ENCODE results near the gene SCAF4. TPM values are rescaled to one million over a fixed set of nuclear protein-coding genes. Genes with fewer than 3 reads are reported as not detected.

The SCAF4 gene
- total RNA-seq, 2 donors from 2014 or later: 56.5 to 66.9 TPM

- peak; percentile 16 to 31 for ATAC-seq
- H3K9me3 Mint-ChIP-seq: no peaks in the 10 kb centered on the region
- H3K27ac Mint-ChIP-seq: peak overlapping the region; percentile 62 to 81
- no peaks in the 10 kb centered on the region for H3K27me3 Mint-ChIP-seq
- H3K36me3 Mint-ChIP-seq: no peaks in the 10 kb centered on the region
- DNase-seq (ENCODE audit: low spot score): peak; percentile 63
- peaks cover 9% of the 10 kb centered on the region in 2 donors for H3K4me1 Mint-ChIP-seq (ENCODE audit: low read depth in 2 of 2)
- no peak overlapping the region for H3K4me3 Mint-ChIP-seq
Observed at GRCh38 chr21:31731056-31731856, 662 bp downstream of the SCAF4 start.

DNA sequence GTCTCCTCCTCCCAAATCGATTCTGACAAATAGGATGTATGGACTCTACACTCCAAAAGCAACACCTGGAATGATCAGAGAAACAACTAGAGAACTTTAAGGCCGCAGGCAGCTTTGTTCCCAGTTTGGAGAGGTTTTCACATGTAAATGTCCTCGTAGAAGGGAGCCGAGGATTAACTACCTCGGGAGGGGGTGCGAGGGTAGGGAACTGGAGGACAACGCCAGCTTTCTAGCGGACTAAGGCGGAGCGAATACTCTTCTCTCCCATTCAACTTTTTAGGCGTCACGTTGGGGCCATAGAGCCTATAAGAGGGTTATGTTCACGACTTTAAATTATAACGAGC is 1.2 kb downstream of the SCAF4 start:
- H3K27me3 Mint-ChIP-seq: no peaks in the 10 kb centered on the region
- H3K36me3 Mint-ChIP-seq: no peaks in the 10 kb centered on the region
- H3K27ac Mint-ChIP-seq: peak overlapping the region; percentile 62 to 81
- DNase-seq (ENCODE audit: low spot score): no peak
- peaks cover 9% of the 10 kb centered on the region in 2 donors for H3K4me1 Mint-ChIP-seq (ENCODE audit: low read depth in 2 of 2)
- no peaks in the 10 kb centered on the region for H3K9me3 Mint-ChIP-seq
- H3K4me3 Mint-ChIP-seq: no peak overlapping the region
- ATAC-seq: no peak

DNA sequence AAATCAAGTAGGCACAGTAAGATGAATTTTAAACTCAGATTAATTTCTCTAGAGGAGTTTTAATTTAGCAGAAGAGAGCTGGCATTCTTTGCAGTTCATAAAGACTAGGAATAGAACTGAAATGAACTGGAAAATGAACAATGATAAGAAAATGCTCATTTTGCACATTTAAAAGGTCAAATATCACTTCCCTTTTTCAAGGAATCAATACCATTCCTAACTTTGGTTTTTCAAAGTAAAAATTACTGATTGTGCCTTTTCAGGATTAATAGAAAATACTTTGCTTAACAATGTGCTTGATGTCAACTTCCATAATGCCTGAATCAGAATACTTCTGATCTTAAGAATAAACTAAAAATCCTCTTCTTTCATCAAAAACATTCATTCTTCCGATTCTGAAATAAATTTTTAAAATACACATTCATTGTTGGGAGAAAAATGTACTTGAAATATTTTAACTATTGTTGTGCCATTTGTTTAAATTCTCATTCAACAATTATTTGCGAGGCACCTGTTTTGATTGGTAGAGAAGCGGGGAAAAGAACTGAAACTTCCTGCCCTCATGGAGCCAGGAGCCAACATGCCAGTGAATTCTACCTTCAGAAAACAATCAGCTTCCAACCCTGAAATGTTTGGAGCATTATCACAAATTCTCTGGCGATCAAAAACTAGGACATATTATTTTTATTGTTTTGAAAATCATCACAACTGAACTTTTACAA is 2.1 kb downstream of the SCAF4 start:
- Mint-ChIP-seq H3K27me3 (no peaks in the 10 kb centered on the region), H3K27ac (peak overlapping the region in 1 of 2 donors; percentile 62), H3K9me3 (no peaks in the 10 kb centered on the region), H3K36me3 (no peaks in the 10 kb centered on the region), H3K4me1 (ENCODE audit: low read depth in 2 of 2) (peaks cover 15 to 18% of the 10 kb centered on the region in 2 donors), H3K4me3 (no peak overlapping the region)
- ATAC-seq (no peak), DNase-seq (ENCODE audit: low spot score) (no peak)

DNA sequence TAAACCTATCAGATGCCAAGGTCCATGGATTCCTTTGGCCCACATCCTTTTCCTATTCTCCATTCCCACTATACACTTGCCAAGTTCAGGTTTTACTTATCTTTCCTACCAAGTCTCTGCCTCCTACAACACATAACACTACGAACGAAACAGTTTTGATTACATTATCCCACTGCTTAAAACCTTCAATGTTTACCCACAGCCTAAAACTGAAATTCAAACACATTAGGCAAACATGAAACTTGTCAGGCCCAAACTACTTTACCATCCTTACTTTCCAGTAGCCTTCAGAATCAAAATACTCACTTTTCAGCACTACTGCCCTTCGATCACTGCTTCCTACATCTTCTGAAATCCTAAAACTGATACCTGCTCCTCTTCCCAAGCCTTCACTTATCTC is 3.0 kb downstream of the SCAF4 start:
- peaks cover 23 to 26% of the 10 kb centered on the region in 2 donors for H3K4me1 Mint-ChIP-seq (ENCODE audit: low read depth in 2 of 2)
- ATAC-seq: no peak
- H3K9me3 Mint-ChIP-seq: no peaks in the 10 kb centered on the region
- no peak overlapping the region for H3K27ac Mint-ChIP-seq
- no peak for DNase-seq (ENCODE audit: low spot score)
- no peak overlapping the region for H3K4me3 Mint-ChIP-seq
- H3K36me3 Mint-ChIP-seq: no peaks in the 10 kb centered on the region
- no peaks in the 10 kb centered on the region for H3K27me3 Mint-ChIP-seq

DNA sequence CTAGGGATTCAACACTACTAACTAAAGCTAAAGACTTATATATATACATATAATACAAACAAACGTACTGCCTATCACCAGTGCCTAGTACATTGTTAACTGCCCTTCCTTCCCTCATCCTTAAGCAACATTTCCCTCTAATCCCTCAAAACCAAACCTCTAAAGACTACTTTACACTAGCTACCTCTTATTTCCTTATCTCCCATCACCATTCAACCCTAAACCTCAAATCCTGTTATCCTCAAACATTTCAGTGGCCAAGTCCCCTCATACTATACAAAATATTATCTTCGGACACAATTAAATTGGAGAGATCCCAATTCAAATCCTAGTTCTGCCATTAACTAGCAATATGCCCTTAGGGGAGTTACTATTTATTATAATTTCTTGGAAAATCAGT is 3.7 kb downstream of the SCAF4 start:
- H3K27ac Mint-ChIP-seq: no peak overlapping the region
- no peaks in the 10 kb centered on the region for H3K36me3 Mint-ChIP-seq
- no peaks in the 10 kb centered on the region for H3K27me3 Mint-ChIP-seq
- peaks cover 27 to 31% of the 10 kb centered on the region in 2 donors for H3K4me1 Mint-ChIP-seq (ENCODE audit: low read depth in 2 of 2)
- ATAC-seq (no peak), DNase-seq (ENCODE audit: low spot score) (no peak)
- no peak overlapping the region for H3K4me3 Mint-ChIP-seq
- H3K9me3 Mint-ChIP-seq: no peaks in the 10 kb centered on the region

- no peaks in the 10 kb centered on the region for H3K9me3 Mint-ChIP-seq
- no peak overlapping the region for H3K4me3 Mint-ChIP-seq
- H3K27ac Mint-ChIP-seq: no peak overlapping the region
- ATAC-seq: no peak
- no peaks in the 10 kb centered on the region for H3K36me3 Mint-ChIP-seq
- no peak for DNase-seq (ENCODE audit: low spot score)
- H3K27me3 Mint-ChIP-seq: no peaks in the 10 kb centered on the region
- H3K4me1 Mint-ChIP-seq (ENCODE audit: low read depth in 2 of 2): peaks cover 27 to 33% of the 10 kb centered on the region in 2 donors
Observed at GRCh38 chr21:31727181-31727580, 4.7 kb downstream of the SCAF4 start.

GRCh38 chr21:31726407-31726806 is 5.5 kb downstream of the SCAF4 start:
- H3K27ac Mint-ChIP-seq: no peak overlapping the region
- H3K4me3 Mint-ChIP-seq: no peak overlapping the region
- no peaks in the 10 kb centered on the region for H3K36me3 Mint-ChIP-seq
- ATAC-seq (no peak), DNase-seq (ENCODE audit: low spot score) (no peak)
- H3K9me3 Mint-ChIP-seq: no peaks in the 10 kb centered on the region
- peaks cover 28 to 39% of the 10 kb centered on the region in 2 donors for H3K4me1 Mint-ChIP-seq (ENCODE audit: low read depth in 2 of 2)
- H3K27me3 Mint-ChIP-seq: no peaks in the 10 kb centered on the region

DNA sequence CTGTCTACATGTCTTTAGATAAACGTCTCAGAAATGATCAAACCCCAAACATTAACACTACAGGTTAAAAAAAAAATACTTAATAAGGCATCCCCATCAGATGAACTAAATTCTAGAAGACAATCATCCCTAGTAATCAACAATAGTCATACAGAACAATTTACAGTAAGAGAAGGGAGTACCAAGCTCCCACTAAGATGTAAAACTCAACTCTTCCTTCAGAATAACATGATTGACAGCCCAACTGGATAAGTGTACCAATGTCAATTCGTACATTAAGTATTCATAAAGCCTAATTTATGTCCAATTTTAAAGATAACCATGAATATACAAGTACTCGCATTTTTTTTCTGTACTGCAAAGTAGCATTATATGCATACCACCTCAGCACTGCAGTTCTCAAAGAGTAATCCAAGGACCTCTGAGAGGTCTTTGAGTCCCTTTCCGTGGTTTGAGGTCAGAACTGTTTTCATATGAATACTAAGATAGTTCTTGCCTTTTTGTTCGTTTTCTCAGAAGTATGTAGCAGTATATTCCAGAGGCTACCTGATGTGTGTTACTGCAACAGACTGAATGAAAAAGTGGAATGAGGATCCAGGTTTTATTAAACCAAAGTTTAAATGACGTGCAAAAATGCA is 6.6 kb downstream of the SCAF4 start:
- peak overlapping the region; percentile 70 for H3K4me3 Mint-ChIP-seq
- peak in 1 of 2 donors; percentile 93 for ATAC-seq
- peak overlapping the region in 1 of 2 donors; percentile 30 for H3K27ac Mint-ChIP-seq

GRCh38 chr21:31724552-31724951 is 7.4 kb downstream of the SCAF4 start:
- no peaks in the 10 kb centered on the region for H3K27me3 Mint-ChIP-seq
- H3K9me3 Mint-ChIP-seq: no peaks in the 10 kb centered on the region
- peak overlapping the region in 1 of 2 donors; percentile 30 for H3K27ac Mint-ChIP-seq
- H3K36me3 Mint-ChIP-seq: no peaks in the 10 kb centered on the region
- ATAC-seq (no peak), DNase-seq (ENCODE audit: low spot score) (no peak)
- peaks cover 42 to 46% of the 10 kb centered on the region in 2 donors for H3K4me1 Mint-ChIP-seq (ENCODE audit: low read depth in 2 of 2)
- H3K4me3 Mint-ChIP-seq: peak overlapping the region; percentile 70

More for the DNA sequence above, 6.6 kb downstream of the SCAF4 start:
- DNase-seq (ENCODE audit: low spot score): no peak
- Mint-ChIP-seq H3K9me3 (no peaks in the 10 kb centered on the region), H3K4me1 (ENCODE audit: low read depth in 2 of 2) (peaks cover 37 to 45% of the 10 kb centered on the region in 2 donors), H3K36me3 (no peaks in the 10 kb centered on the region), H3K27me3 (no peaks in the 10 kb centered on the region)

GRCh38 chr21:31721381-31721780 is 10.5 kb downstream of the SCAF4 start:
- H3K36me3 Mint-ChIP-seq: no peaks in the 10 kb centered on the region
- no peaks in the 10 kb centered on the region for H3K27me3 Mint-ChIP-seq
- H3K4me3 Mint-ChIP-seq: no peak overlapping the region
- H3K27ac Mint-ChIP-seq: no peak overlapping the region
- peaks cover 52 to 62% of the 10 kb centered on the region in 2 donors for H3K4me1 Mint-ChIP-seq (ENCODE audit: low read depth in 2 of 2)
- ATAC-seq (no peak), DNase-seq (ENCODE audit: low spot score) (no peak)
- no peaks in the 10 kb centered on the region for H3K9me3 Mint-ChIP-seq

- H3K27me3 Mint-ChIP-seq: no peaks in the 10 kb centered on the region
- H3K4me1 Mint-ChIP-seq (ENCODE audit: low read depth in 2 of 2): peaks cover 53 to 67% of the 10 kb centered on the region in 2 donors
- no peaks in the 10 kb centered on the region for H3K9me3 Mint-ChIP-seq
- ATAC-seq (no peak), DNase-seq (ENCODE audit: low spot score) (no peak)
- no peak overlapping the region for H3K4me3 Mint-ChIP-seq
- peak overlapping the region in 1 of 2 donors; percentile 20 for H3K27ac Mint-ChIP-seq
- H3K36me3 Mint-ChIP-seq: no peaks in the 10 kb centered on the region
Observed at GRCh38 chr21:31720739-31721138, 11.2 kb downstream of the SCAF4 start.

DNA sequence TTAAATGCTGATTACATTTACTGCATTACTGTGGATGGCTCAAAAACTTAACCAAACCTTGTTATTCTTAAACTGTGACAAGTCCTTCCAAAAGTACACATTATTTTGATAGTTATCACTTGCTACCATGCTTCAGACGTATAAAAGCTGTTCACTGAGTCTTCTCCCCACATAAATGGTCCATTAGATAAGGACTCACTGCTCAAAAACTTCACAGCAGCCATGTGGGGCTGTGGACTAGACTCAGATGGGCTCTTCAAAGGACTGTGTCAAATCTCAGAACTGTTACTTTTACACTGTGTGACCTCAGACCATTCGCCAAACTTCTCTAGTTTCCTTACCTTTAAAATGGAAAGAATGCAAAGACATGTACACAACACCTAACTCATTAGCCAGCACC is 11.6 kb downstream of the SCAF4 start:
- DNase-seq (ENCODE audit: low spot score) (no peak), ATAC-seq (no peak)
- H3K9me3 Mint-ChIP-seq: no peaks in the 10 kb centered on the region
- no peaks in the 10 kb centered on the region for H3K36me3 Mint-ChIP-seq
- no peak overlapping the region for H3K4me3 Mint-ChIP-seq
- peak overlapping the region in 1 of 2 donors; percentile 50 for H3K27ac Mint-ChIP-seq
- H3K27me3 Mint-ChIP-seq: no peaks in the 10 kb centered on the region
- peaks cover 53 to 69% of the 10 kb centered on the region in 2 donors for H3K4me1 Mint-ChIP-seq (ENCODE audit: low read depth in 2 of 2)

DNA sequence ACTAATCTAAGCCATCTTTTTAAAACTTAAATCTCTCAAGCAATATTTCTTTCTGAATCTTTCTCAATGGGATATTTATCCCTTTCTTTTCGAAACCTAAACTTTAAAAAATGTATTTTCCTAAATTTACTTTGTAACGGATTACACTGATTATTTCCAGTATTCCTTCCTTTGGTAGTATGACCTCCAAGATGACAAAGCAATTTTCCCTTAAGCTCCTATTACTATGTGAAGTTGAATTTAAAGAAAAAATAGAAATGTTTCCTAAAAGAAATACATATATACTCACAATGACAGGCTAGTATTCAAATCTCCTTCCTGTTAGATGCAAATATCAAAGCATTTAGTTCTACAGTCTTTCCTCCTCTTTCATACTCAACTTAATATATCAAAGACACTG is 15.8 kb downstream of the SCAF4 start:
- H3K9me3 Mint-ChIP-seq: no peaks in the 10 kb centered on the region
- H3K4me3 Mint-ChIP-seq: no peak overlapping the region
- no peak for ATAC-seq
- no peak for DNase-seq (ENCODE audit: low spot score)
- H3K4me1 Mint-ChIP-seq (ENCODE audit: low read depth in 2 of 2): peaks cover 45 to 62% of the 10 kb centered on the region in 2 donors
- H3K27me3 Mint-ChIP-seq: no peaks in the 10 kb centered on the region
- no peaks in the 10 kb centered on the region for H3K36me3 Mint-ChIP-seq
- H3K27ac Mint-ChIP-seq: peak overlapping the region in 1 of 2 donors; percentile 78

Measured in natural killer cell treated with Interleukin-12 subunit alpha and Interleukin-12 subunit beta and Interleukin-15 and Interleukin-18, amount 100 ng/mL, for 72 hours (primary cell).